Heart left ventricle (tissue), 16 donors: Measurements from ENCODE around the gene RGS12. TPM values are rescaled to one million over a fixed set of nuclear protein-coding genes. Genes with fewer than 3 reads are reported as not detected.

ENCODE experiments used
- ATAC-seq, 4 donors: fragments of 200-7000 bp; cut with Tn5 transposase; one replicate each; pipeline ENCODE4 v1.9.1; 2020 to 2022; ENCODE audit warnings: moderate library complexity in 4 of 4, mild to moderate bottlenecking in 3 of 4, moderate number of reproducible peaks in 1 of 4
- DNase-seq, 5 donors: peaks; one replicate each; pipeline ENCODE4 v3.0.0-alpha.2; 2020
- H3K27ac ChIP-seq, 12 donors: fragments of 200-600 bp; sonication (generic) in 4 of 12; one replicate each; pipeline versions ENCODE4 v1.5.0 to v1.8.0; 2016 to 2022; ENCODE audit warnings: mild to moderate bottlenecking in 2 of 12
- H3K27me3 ChIP-seq, 9 donors: fragments of 200-600 bp; sonication (generic) in 2 of 9; one replicate each; pipeline versions ENCODE4 v1.5.1 to v1.8.0; 2016 to 2022; ENCODE audit warnings: mild to moderate bottlenecking in 3 of 9
- H3K36me3 ChIP-seq, 9 donors: fragments of 200-600 bp; sonication (generic) in 2 of 9; one replicate each; pipeline versions ENCODE4 v1.5.0 to v1.8.0; 2018 to 2022; ENCODE audit warnings: mild to moderate bottlenecking in 2 of 9
- H3K4me1 ChIP-seq, 12 donors: fragments of 200-600 bp; sonication (generic) in 4 of 12; one replicate each; pipeline versions ENCODE4 v1.5.0 to v1.8.0; 2016 to 2022; ENCODE audit warnings: mild to moderate bottlenecking in 3 of 12
- H3K4me3 ChIP-seq, 12 donors: fragments of 200-600 bp; sonication (generic) in 4 of 12; one replicate each; pipeline versions ENCODE4 v1.5.0 to v1.8.0; 2017 to 2022; ENCODE audit warnings: mild to moderate bottlenecking in 9 of 12, moderate library complexity in 4 of 12
- H3K9me3 ChIP-seq, 12 donors: fragments of 200-600 bp; sonication (generic) in 4 of 12; one replicate each; pipeline versions ENCODE4 v1.5.0 to v1.8.0; 2016 to 2022; ENCODE audit warnings: mild to moderate bottlenecking in 1 of 12
- CTCF ChIP-seq, 12 donors: fragments of 200-600 bp; sonication (generic) in 4 of 12; IDR thresholded peaks; one replicate each; pipeline versions ENCODE4 v1.5.0 to v1.8.0; 2018 to 2022; ENCODE audit warnings: antibody characterized with exemption in 12 of 12, mild to moderate bottlenecking in 5 of 12
- POLR2A ChIP-seq, 2 donors: fragments of 450-650 bp; IDR thresholded peaks; one replicate each; pipeline ENCODE4 v1.6.1; 2017; ENCODE audit warnings: antibody characterized with exemption in 2 of 2, mild to moderate bottlenecking in 2 of 2, moderate library complexity in 2 of 2
- WGBS, 4 donors: extraction: QIAGEN DNeasy Blood & Tissue Kit in 2 of 4; methylation state at CpG; one replicate each; pipeline versions ENCODE4 v1.1.5 to v1.1.7; 2013 to 2018; 5-methylcytosine and 5-hydroxymethylcytosine counted together
- intact Hi-C, 10 donors: fragments of 100-400 bp; cut with DNase I; formaldehyde crosslinking; loops; one replicate each; pipeline versions ENCODE4 v1.11.1 to v1.14.2; 2022
- polyA plus RNA-seq, 2 donors: library from polyadenylated mRNA; stranded (reverse); fragments of 200-250 nt; gene quantifications; one replicate each; pipeline ENCODE4 v1.2.3, GENCODE V29; 2013
- total RNA-seq, 9 donors: library from RNA; depleted of rRNA in 2 of 9; stranded (reverse); fragments of >200 nt in 2 of 9; fragmentation: NEBNext Ultra II Directional in 3 of 9; extraction: Animal tissue kit (Norgen Biotek cat#: 25700) in 3 of 9; gene quantifications; one replicate each; pipeline versions ENCODE4 v1.1.0 to v1.2.4, GENCODE V29; 2016 to 2023
- donor health status: ischemic (EF 13 %, LVEDD 7.1; RV severe dilation, severe dysfunction).
- donor health status: healthy with polysubstance abuse.
- donor health status: DM: no; HTN: yes; CAD: no.
- donor health status: DM: no; HTN: no; CAD: no.
- donor health status: ischemic (EF 25% LVEDD 6.9; RV normal size, moderate dysfunction).
- donor health status: ischemic (EF 25% LVEDD 5.7; RV mildly dilated, moderate dysfunction).
- donor health status: healthy.
- donor health status: DM: yes; HTN: yes; CAD: no.
- donor health status: ischemic (EF 35%, LVEDD 5.7; RV mildly dilated, moderate dysfunction).
- donor health status: nonischemic (EF 11% LVEDD 7.7; RV severe dilation, severe dysfunction).
- donor health status: DM: yes; HTN: yes; CAD: no.
- donor health status: PGD.
- donor health status: ischemic (EF 29% LVEDD 5.4; RV normal size, mild dysfunction).
- donor health status: nonischemic (EF 23%, LVEDD 6.1; RV moderate dilation, normal function).

Gene RGS12
- total and polyA plus RNA-seq, 11 donors, result 8.4 to 18.4 (median 13.9) TPM

- no peak for ATAC-seq
- Histone ChIP-seq H3K36me3 (no peaks in the 10 kb centered on the region), H3K9me3 (peaks cover 0 to 11% (median 0%) of the 10 kb centered on the region in 12 donors), H3K27ac (no peak overlapping the region), H3K4me1 (peaks cover 3 to 54% (median 37%) of the 10 kb centered on the region in 12 donors), H3K27me3 (no peaks in the 10 kb centered on the region), H3K4me3 (no peak overlapping the region)
- TF ChIP-seq CTCF (IDR thresholded peaks at IDR 0.05) (no peak), POLR2A (IDR thresholded peaks at IDR 0.05) (no peak)
- intact Hi-C loops, result no loop called here
- WGBS, 4 donors, result 84 to 91% (median 86%) methylated on average over 15 of the region's 15 CpGs
- DNase-seq, result peak in 1 of 5 donors; percentile 14
Measured at GRCh38 chr4:3301450-3302172, 8.8 kb downstream of the RGS12 start.

GRCh38 chr4:3302173-3302785 is 9.5 kb downstream of the RGS12 start:
- peak in 1 of 5 donors; percentile 58 for DNase-seq

GRCh38 chr4:3302786-3303564 is 10.2 kb downstream of the RGS12 start:
- DNase-seq, result peak in 2 of 5 donors; percentile 13 to 54
- ATAC-seq, result peak in 1 of 4 donors; percentile 4
- Histone ChIP-seq H3K4me3 (no peak overlapping the region), H3K27ac (no peak overlapping the region), H3K9me3 (peaks cover 0 to 2% (median 0%) of the 10 kb centered on the region in 12 donors), H3K36me3 (no peaks in the 10 kb centered on the region), H3K27me3 (no peaks in the 10 kb centered on the region), H3K4me1 (peaks cover 3 to 55% (median 38%) of the 10 kb centered on the region in 12 donors)
- WGBS, 4 donors, result 82 to 90% (median 86%) methylated on average over 16 of the region's 16 CpGs
- intact Hi-C loops, result no loop called here
- no peak for TF ChIP-seq CTCF (IDR thresholded peaks at IDR 0.05)
- TF ChIP-seq POLR2A (IDR thresholded peaks at IDR 0.05), result no peak

More at GRCh38 chr4:3302173-3302785, 9.5 kb downstream of the RGS12 start:
- Histone ChIP-seq H3K27ac (no peak overlapping the region), H3K4me1 (peaks cover 3 to 55% (median 38%) of the 10 kb centered on the region in 12 donors), H3K9me3 (peaks cover 0 to 9% (median 0%) of the 10 kb centered on the region in 12 donors), H3K36me3 (no peaks in the 10 kb centered on the region), H3K4me3 (no peak overlapping the region), H3K27me3 (no peaks in the 10 kb centered on the region)
- ATAC-seq, result peak in 2 of 4 donors; percentile 25 to 26
- WGBS, 4 donors, result 69 to 80% (median 71%) methylated on average over 11 to 17 of the region's 17 CpGs
- no peak for TF ChIP-seq CTCF (IDR thresholded peaks at IDR 0.05)
- TF ChIP-seq POLR2A (IDR thresholded peaks at IDR 0.05), result no peak
- intact Hi-C loops, result no loop called here

- Histone ChIP-seq H3K4me1 (peaks cover 3 to 55% (median 38%) of the 10 kb centered on the region in 12 donors), H3K9me3 (no peaks in the 10 kb centered on the region), H3K27ac (no peak overlapping the region), H3K27me3 (no peaks in the 10 kb centered on the region), H3K36me3 (no peaks in the 10 kb centered on the region), H3K4me3 (no peak overlapping the region)
- ATAC-seq (no peak), DNase-seq (peak in 1 of 5 donors; percentile 7)
- TF ChIP-seq CTCF (IDR thresholded peaks at IDR 0.05), result no peak
- TF ChIP-seq POLR2A (IDR thresholded peaks at IDR 0.05), result no peak
- WGBS, 4 donors, result 86 to 99% (median 91%) methylated on average over 2 of the region's 2 CpGs
- intact Hi-C loops, result no loop called here
Measured at GRCh38 chr4:3303565-3303824, 10.7 kb downstream of the RGS12 start.
